H1 (cell line): Measurements from ENCODE around the gene CEACAM7. TPM values are rescaled to one million over a fixed set of nuclear protein-coding genes. Genes with fewer than 3 reads are reported as not detected.

Experiments used
- CBX5 ChIP-seq: fragments of 300-800, 300-1000 bp; sonication (generic); IDR thresholded peaks from 2 replicates; pipeline ENCODE4 v1.7.1; 2016; ENCODE audit warnings: antibody characterized with exemption, low read length, low read depth
- CREB1 ChIP-seq: IDR thresholded peaks from 2 replicates; pipeline ENCODE4 v1.6.1; 2012; ENCODE audit warnings: inconsistent platforms
- EP300 ChIP-seq, 2 experiments: IDR thresholded peaks; 1 replicate in 1 of 2; 2 replicates in 1 of 2; pipeline ENCODE4 v1.6.1; 2011 to 2012; ENCODE audit warnings: low read depth in 2 of 2, low read length in 2 of 2, mild to moderate bottlenecking in 2 of 2, borderline replicate concordance in 1 of 2, inconsistent platforms in 1 of 2, moderate library complexity in 1 of 2
- SIRT6 ChIP-seq: IDR thresholded peaks from one replicate; pipeline ENCODE4 v1.7.1; 2012; ENCODE audit warnings: low read length, inconsistent platforms
- SIX5 ChIP-seq: IDR thresholded peaks from 2 replicates; pipeline ENCODE4 v1.6.1; 2011; ENCODE audit warnings: mild to moderate bottlenecking, low read depth, low read length
- polyA plus RNA-seq, 7 experiments: library from polyadenylated mRNA; depleted of rRNA in 3 of 7; stranded (reverse) in 5 of 7; unstranded in 2 of 7; fragments of >200 nt in 5 of 7; fragments of 200-250 nt in 2 of 7; gene quantifications; 1 replicate in 5 of 7; 2 replicates in 1 of 7; 4 replicates in 1 of 7; pipeline versions ENCODE4 v1.2.1 to v1.2.3, GENCODE V29; 2011 to 2013; ENCODE audit warnings: missing spikeins in 2 of 7, mixed read lengths in 2 of 7
- total RNA-seq: library from RNA; stranded (reverse); fragmentation: NEBNext Ultra II Directional; extraction: Animal tissue kit (Norgen Biotek cat#: 25700); gene quantifications from 2 replicates; pipeline ENCODE4 v1.2.1, GENCODE V29; 2021
- TF ChIP-seq, protein P1 (sequence below): fragments of 300-600 bp; sonication (generic); IDR thresholded peaks from 2 replicates; pipeline ENCODE4 v1.7.1; 2012; ENCODE audit warnings: low read length, moderate library complexity, mild to moderate bottlenecking, inconsistent platforms; ENCODE audit not compliant: insufficient replicate concordance

Gene CEACAM7
- total and polyA plus RNA-seq, 2 of the 8 experiments (the other 6 are each of a cell fraction or from before 2014, with no cell fraction given) = not detected

DNA sequence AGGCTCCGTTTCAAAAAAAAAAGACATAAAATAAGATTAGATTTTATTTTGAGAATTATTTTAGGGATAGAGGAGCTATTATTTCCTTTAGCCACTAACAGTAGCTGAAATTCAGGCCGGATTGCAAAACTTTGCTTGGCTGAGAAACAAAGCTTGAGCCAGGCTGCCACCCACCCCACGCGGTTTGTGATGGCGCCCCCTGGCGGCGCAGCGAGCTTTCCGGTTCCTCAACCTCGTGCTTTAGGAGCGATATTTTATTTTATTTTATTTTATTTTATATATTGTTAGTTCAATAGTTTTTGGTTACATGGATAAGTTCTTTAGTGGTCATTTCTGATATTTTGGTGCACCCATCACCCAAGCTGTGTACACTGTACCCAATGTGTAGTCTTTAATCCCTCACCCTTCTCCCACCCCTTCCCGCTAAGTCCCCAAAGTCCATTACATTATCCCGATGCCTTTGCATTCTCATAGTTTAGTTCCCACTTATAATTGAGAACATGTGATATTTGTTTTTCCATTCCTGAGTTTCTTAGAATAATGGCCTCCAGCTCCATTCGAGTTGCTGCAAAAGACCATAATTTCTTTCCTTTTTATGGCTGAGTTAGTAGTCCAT is 41.4 kb downstream of the CEACAM7 start (continued):
- TF ChIP-seq, protein P1, sequence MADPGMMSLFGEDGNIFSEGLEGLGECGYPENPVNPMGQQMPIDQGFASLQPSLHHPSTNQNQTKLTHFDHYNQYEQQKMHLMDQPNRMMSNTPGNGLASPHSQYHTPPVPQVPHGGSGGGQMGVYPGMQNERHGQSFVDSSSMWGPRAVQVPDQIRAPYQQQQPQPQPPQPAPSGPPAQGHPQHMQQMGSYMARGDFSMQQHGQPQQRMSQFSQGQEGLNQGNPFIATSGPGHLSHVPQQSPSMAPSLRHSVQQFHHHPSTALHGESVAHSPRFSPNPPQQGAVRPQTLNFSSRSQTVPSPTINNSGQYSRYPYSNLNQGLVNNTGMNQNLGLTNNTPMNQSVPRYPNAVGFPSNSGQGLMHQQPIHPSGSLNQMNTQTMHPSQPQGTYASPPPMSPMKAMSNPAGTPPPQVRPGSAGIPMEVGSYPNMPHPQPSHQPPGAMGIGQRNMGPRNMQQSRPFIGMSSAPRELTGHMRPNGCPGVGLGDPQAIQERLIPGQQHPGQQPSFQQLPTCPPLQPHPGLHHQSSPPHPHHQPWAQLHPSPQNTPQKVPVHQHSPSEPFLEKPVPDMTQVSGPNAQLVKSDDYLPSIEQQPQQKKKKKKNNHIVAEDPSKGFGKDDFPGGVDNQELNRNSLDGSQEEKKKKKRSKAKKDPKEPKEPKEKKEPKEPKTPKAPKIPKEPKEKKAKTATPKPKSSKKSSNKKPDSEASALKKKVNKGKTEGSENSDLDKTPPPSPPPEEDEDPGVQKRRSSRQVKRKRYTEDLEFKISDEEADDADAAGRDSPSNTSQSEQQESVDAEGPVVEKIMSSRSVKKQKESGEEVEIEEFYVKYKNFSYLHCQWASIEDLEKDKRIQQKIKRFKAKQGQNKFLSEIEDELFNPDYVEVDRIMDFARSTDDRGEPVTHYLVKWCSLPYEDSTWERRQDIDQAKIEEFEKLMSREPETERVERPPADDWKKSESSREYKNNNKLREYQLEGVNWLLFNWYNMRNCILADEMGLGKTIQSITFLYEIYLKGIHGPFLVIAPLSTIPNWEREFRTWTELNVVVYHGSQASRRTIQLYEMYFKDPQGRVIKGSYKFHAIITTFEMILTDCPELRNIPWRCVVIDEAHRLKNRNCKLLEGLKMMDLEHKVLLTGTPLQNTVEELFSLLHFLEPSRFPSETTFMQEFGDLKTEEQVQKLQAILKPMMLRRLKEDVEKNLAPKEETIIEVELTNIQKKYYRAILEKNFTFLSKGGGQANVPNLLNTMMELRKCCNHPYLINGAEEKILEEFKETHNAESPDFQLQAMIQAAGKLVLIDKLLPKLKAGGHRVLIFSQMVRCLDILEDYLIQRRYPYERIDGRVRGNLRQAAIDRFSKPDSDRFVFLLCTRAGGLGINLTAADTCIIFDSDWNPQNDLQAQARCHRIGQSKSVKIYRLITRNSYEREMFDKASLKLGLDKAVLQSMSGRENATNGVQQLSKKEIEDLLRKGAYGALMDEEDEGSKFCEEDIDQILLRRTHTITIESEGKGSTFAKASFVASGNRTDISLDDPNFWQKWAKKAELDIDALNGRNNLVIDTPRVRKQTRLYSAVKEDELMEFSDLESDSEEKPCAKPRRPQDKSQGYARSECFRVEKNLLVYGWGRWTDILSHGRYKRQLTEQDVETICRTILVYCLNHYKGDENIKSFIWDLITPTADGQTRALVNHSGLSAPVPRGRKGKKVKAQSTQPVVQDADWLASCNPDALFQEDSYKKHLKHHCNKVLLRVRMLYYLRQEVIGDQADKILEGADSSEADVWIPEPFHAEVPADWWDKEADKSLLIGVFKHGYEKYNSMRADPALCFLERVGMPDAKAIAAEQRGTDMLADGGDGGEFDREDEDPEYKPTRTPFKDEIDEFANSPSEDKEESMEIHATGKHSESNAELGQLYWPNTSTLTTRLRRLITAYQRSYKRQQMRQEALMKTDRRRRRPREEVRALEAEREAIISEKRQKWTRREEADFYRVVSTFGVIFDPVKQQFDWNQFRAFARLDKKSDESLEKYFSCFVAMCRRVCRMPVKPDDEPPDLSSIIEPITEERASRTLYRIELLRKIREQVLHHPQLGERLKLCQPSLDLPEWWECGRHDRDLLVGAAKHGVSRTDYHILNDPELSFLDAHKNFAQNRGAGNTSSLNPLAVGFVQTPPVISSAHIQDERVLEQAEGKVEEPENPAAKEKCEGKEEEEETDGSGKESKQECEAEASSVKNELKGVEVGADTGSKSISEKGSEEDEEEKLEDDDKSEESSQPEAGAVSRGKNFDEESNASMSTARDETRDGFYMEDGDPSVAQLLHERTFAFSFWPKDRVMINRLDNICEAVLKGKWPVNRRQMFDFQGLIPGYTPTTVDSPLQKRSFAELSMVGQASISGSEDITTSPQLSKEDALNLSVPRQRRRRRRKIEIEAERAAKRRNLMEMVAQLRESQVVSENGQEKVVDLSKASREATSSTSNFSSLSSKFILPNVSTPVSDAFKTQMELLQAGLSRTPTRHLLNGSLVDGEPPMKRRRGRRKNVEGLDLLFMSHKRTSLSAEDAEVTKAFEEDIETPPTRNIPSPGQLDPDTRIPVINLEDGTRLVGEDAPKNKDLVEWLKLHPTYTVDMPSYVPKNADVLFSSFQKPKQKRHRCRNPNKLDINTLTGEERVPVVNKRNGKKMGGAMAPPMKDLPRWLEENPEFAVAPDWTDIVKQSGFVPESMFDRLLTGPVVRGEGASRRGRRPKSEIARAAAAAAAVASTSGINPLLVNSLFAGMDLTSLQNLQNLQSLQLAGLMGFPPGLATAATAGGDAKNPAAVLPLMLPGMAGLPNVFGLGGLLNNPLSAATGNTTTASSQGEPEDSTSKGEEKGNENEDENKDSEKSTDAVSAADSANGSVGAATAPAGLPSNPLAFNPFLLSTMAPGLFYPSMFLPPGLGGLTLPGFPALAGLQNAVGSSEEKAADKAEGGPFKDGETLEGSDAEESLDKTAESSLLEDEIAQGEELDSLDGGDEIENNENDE = no peak
- TF ChIP-seq CREB1 (no peak), CBX5 (no peak), SIRT6 (no peak), EP300 (IDR thresholded peaks at IDR 0.05; ENCODE audit: borderline replicate concordance in 1 of 2, low read depth in 2 of 2, low read length in 2 of 2) (no peak), SIX5 (no peak)
